Measurements from ENCODE around the gene SLC39A7. TPM values are rescaled to one million over a fixed set of nuclear protein-coding genes. Genes with fewer than 3 reads are reported as not detected.

SLC39A7 gene
- polyA plus RNA-seq, 1 donor (not counting 4 experiments of a cell fraction or from before 2014, with no cell fraction given), result 54.0 TPM

- Histone ChIP-seq H3K9me3 (ENCODE audit: control insufficient read depth, low read depth, low read length) (no peaks in the 10 kb centered on the region), H3K9ac (ENCODE audit: control insufficient read depth, extremely low read depth, insufficient read depth, low read length) (no peak overlapping the region), H3K27ac (ENCODE audit: control insufficient read depth, insufficient read depth, low read length) (no peak overlapping the region), H4K20me1 (ENCODE audit: control insufficient read depth, extremely low read depth, insufficient read depth, low read length) (no peaks in the 10 kb centered on the region), H2AFZ (ENCODE audit: control insufficient read depth, low read length) (no peak overlapping the region), H3K4me2 (ENCODE audit: control insufficient read depth, extremely low read depth, insufficient read depth, low read depth, low read length) (no peak overlapping the region), H3K27me3 (ENCODE audit: control insufficient read depth, extremely low read depth, insufficient read depth, low read length) (peaks cover 2% of the 10 kb centered on the region), H3K36me3 (ENCODE audit: control insufficient read depth in 2 of 2, extremely low read depth in 1 of 2, insufficient read depth in 2 of 2, low read length in 2 of 2) (no peaks in the 10 kb centered on the region), H3K4me1 (ENCODE audit: control insufficient read depth, extremely low read depth, insufficient read depth, low read length) (no peaks in the 10 kb centered on the region), H3K4me3 (ENCODE audit: control insufficient read depth in 2 of 3, extremely low read depth in 1 of 3, insufficient read depth in 2 of 3, low read depth in 1 of 3, low read length in 3 of 3) (no peak overlapping the region), H3K9me1 (ENCODE audit: control insufficient read depth, extremely low read depth, insufficient read depth, low read length) (no peaks in the 10 kb centered on the region), H3K79me2 (ENCODE audit: control insufficient read depth, insufficient read depth, low read length) (no peaks in the 10 kb centered on the region)
- TF ChIP-seq CTCF (optimal IDR thresholded peaks at IDR 0.05 in 1 of 3, IDR thresholded peaks at IDR 0.05 in 1 of 3, conservative IDR thresholded peaks at IDR 0.05 in 1 of 3; ENCODE audit: extremely low read depth in 1 of 3, insufficient read depth in 2 of 3, low read length in 3 of 3), result no peak
- no peak for TF ChIP-seq EZH2 (IDR thresholded peaks at IDR 0.05; ENCODE audit: low read length)
- DNase-seq (ENCODE audit: low read depth, low spot score) (no peak), FAIRE-seq (no peak)
- dilution Hi-C loops (cut with MboI; ENCODE audit: extremely low pct_ligation_motif_present, low sequenced_read_pairs), result no loop called here
Observed at GRCh38 chr6:33173535-33174180, 27.0 kb upstream of the SLC39A7 start.

GRCh38 chr6:33174784-33175183 lies 25.9 kb upstream of the SLC39A7 start:
- Histone ChIP-seq H3K4me1 (ENCODE audit: control insufficient read depth, extremely low read depth, insufficient read depth, low read length) (no peaks in the 10 kb centered on the region), H3K27ac (ENCODE audit: control insufficient read depth, insufficient read depth, low read length) (no peak overlapping the region), H3K4me2 (ENCODE audit: control insufficient read depth, extremely low read depth, insufficient read depth, low read depth, low read length) (no peak overlapping the region), H3K36me3 (ENCODE audit: control insufficient read depth in 2 of 2, extremely low read depth in 1 of 2, insufficient read depth in 2 of 2, low read length in 2 of 2) (no peaks in the 10 kb centered on the region), H3K4me3 (ENCODE audit: control insufficient read depth in 2 of 3, extremely low read depth in 1 of 3, insufficient read depth in 2 of 3, low read depth in 1 of 3, low read length in 3 of 3) (no peak overlapping the region), H3K79me2 (ENCODE audit: control insufficient read depth, insufficient read depth, low read length) (no peaks in the 10 kb centered on the region), H3K27me3 (ENCODE audit: control insufficient read depth, extremely low read depth, insufficient read depth, low read length) (peaks cover 2% of the 10 kb centered on the region), H3K9me3 (ENCODE audit: control insufficient read depth, low read depth, low read length) (no peaks in the 10 kb centered on the region), H4K20me1 (ENCODE audit: control insufficient read depth, extremely low read depth, insufficient read depth, low read length) (no peaks in the 10 kb centered on the region), H2AFZ (ENCODE audit: control insufficient read depth, low read length) (no peak overlapping the region), H3K9me1 (ENCODE audit: control insufficient read depth, extremely low read depth, insufficient read depth, low read length) (no peaks in the 10 kb centered on the region), H3K9ac (ENCODE audit: control insufficient read depth, extremely low read depth, insufficient read depth, low read length) (no peak overlapping the region)
- no peak for TF ChIP-seq CTCF (optimal IDR thresholded peaks at IDR 0.05 in 1 of 3, IDR thresholded peaks at IDR 0.05 in 1 of 3, conservative IDR thresholded peaks at IDR 0.05 in 1 of 3; ENCODE audit: extremely low read depth in 1 of 3, insufficient read depth in 2 of 3, low read length in 3 of 3)
- no peak for TF ChIP-seq EZH2 (IDR thresholded peaks at IDR 0.05; ENCODE audit: low read length)
- dilution Hi-C loops (cut with MboI; ENCODE audit: extremely low pct_ligation_motif_present, low sequenced_read_pairs), result no loop called here
- no peak for FAIRE-seq
- no peak for DNase-seq (ENCODE audit: low read depth, low spot score)
